ENCODE results near the gene MIA. TPM values are rescaled to one million over a fixed set of nuclear protein-coding genes. Genes with fewer than 3 reads are reported as not detected.
A peak's percentile ranks its signal among the peaks of the same experiment; 100 is the strongest.

The MIA gene
- total and polyA plus RNA-seq, 2 of the 4 experiments (the other 2 are of a cell fraction) = 0.44 TPM; not detected in 1

DNA sequence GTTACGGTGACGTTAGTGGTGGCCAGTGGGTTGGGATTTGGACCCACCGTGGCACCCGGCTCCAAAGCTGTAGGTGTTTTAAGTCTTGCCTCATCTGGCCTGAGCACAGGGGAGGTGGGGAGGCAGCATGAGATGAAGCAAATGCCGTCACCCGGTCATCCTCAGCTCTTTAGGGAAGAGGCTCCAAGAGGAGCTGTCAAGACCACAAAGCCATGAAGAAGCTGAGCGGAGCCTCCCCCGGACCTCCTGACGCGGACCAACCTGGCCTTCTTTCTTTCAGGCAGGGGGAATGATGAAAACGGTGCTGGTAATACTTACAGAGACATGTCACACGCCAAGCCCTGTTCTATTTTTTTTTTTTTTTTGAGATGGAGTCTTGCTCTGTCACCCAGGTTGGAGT lies 32.4 kb upstream of the MIA start:
- no peak overlapping the region for H2BK15ac ChIP-seq (ENCODE audit: low read depth, low read length)
- no peak overlapping the region for H3K4ac ChIP-seq (ENCODE audit: low read depth, low read length)
- H3K4me3 ChIP-seq (ENCODE audit: insufficient read depth, low read depth, low read length) = no peak overlapping the region
- CTCF ChIA-PET = interaction anchor here (1.3 kb wide), 1 partner anchor 64 kb away, joined by 3 read pairs; no protein-coding TSS in a partner anchor
- H2AFZ ChIP-seq (replicated peaks; ENCODE audit: low read length, poor library complexity) = no peak overlapping the region
- H2BK20ac ChIP-seq (ENCODE audit: low read depth, low read length) = no peak overlapping the region
- dilution Hi-C loops (cut with HindIII; ENCODE audit: low sequenced_read_pairs, unreplicated experiment) = no loop called here
- H3K56ac ChIP-seq (ENCODE audit: extremely low read depth, insufficient read depth, low read length) = no peak overlapping the region
- H4K5ac ChIP-seq (ENCODE audit: low read depth, low read length) = no peak overlapping the region
- POLR2A ChIA-PET (ENCODE audit: unreplicated experiment) = no interaction called here
- peak overlapping the region; percentile 55 for H2AK9ac ChIP-seq (replicated peaks; ENCODE audit: low read depth, low read length, poor library complexity)
- H2AK5ac ChIP-seq (ENCODE audit: low read depth, low read length) = no peak overlapping the region
- H3K9ac ChIP-seq (ENCODE audit: low read depth, low read length) = no peak overlapping the region
- no peak overlapping the region for H4K91ac ChIP-seq (ENCODE audit: insufficient read depth, low read depth, low read length)
- in situ Hi-C loops (cut with MboI; ENCODE audit: low sequenced_read_pairs) = no loop called here
- no peaks in the 10 kb centered on the region for H4K20me1 ChIP-seq (ENCODE audit: insufficient read depth, low read length)
- no peaks in the 10 kb centered on the region for H3K9me3 ChIP-seq (ENCODE audit: control insufficient read depth, insufficient read depth, low read length)
- H3K23ac ChIP-seq (ENCODE audit: low read depth, low read length) = no peak overlapping the region
- H3K4me1 ChIP-seq (ENCODE audit: control insufficient read depth, insufficient read depth, low read length) = peaks cover 10% of the 10 kb centered on the region
- DNase-seq (no peak), ATAC-seq (ENCODE audit: low read depth) (no peak)
- no peak overlapping the region for H3K4me2 ChIP-seq (ENCODE audit: low read depth, low read length)
- H3K36me3 ChIP-seq (ENCODE audit: control insufficient read depth, insufficient read depth, low read length) = peaks cover 10% of the 10 kb centered on the region
- no peak overlapping the region for H4K8ac ChIP-seq (ENCODE audit: low read depth in 2 of 2, low read length in 2 of 2)
- intact Hi-C loops (cut with micrococcal nuclease) = no loop called here
- no peak overlapping the region for H3K18ac ChIP-seq (ENCODE audit: low read depth, low read length)
- no peak overlapping the region for H2BK120ac ChIP-seq (ENCODE audit: low read depth, low read length)
- H3K14ac ChIP-seq (replicated peaks; ENCODE audit: low read depth, low read length) = no peak overlapping the region
- BruUV-seq (replicated peaks) = no TSS peak
- peaks cover 7% of the 10 kb centered on the region; the same call in 1 of the 2 replicates for H3K9me1 ChIP-seq (ENCODE audit: insufficient read depth, low read length)
- no peak for TF ChIP-seq CEBPB (IDR thresholded peaks at IDR 0.05; ENCODE audit: low read depth, low read length)
- TF ChIP-seq POLR2A (IDR thresholded peaks at IDR 0.05; ENCODE audit: low read depth, low read length) = no peak
- no peak for TF ChIP-seq CTCF (conservative IDR thresholded peaks at IDR 0.05; ENCODE audit: low read depth, low read length)
- TF ChIP-seq MAZ (IDR thresholded peaks at IDR 0.05; ENCODE audit: borderline replicate concordance, low read depth, low read length) = no peak
- no peak for TF ChIP-seq BHLHE40 (IDR thresholded peaks at IDR 0.05; ENCODE audit: low read depth, low read length)
- TF ChIP-seq ELK1 (IDR thresholded peaks at IDR 0.05; ENCODE audit: borderline replicate concordance, low read depth, low read length) = no peak
- TF ChIP-seq NFE2L2 (IDR thresholded peaks at IDR 0.05; ENCODE audit: low read depth, low read length) = no peak
- no peak for TF ChIP-seq RCOR1 (IDR thresholded peaks at IDR 0.05; ENCODE audit: insufficient replicate concordance, low read length)
- no peak for TF ChIP-seq MXI1 (IDR thresholded peaks at IDR 0.05; ENCODE audit: borderline replicate concordance, low read depth, low read length)
- TF ChIP-seq MAFK (IDR thresholded peaks at IDR 0.05; ENCODE audit: low read depth, low read length) = no peak
- no peak for TF ChIP-seq RFX5 (IDR thresholded peaks at IDR 0.05; ENCODE audit: low read depth, low read length)
- no peak for TF ChIP-seq CHD1 (IDR thresholded peaks at IDR 0.05; ENCODE audit: low read depth, low read length)
- TF ChIP-seq FOS (IDR thresholded peaks at IDR 0.05; ENCODE audit: low read depth, low read length) = no peak
- TF ChIP-seq RAD21 (IDR thresholded peaks at IDR 0.05; ENCODE audit: low read length) = no peak
- no peak for TF ChIP-seq USF2 (IDR thresholded peaks at IDR 0.05; ENCODE audit: low read depth, low read length)
- TF ChIP-seq SMC3 (IDR thresholded peaks at IDR 0.05; ENCODE audit: low read depth, low read length) = no peak
- H3K79me1 ChIP-seq (ENCODE audit: low read depth in 1 of 2, low read length in 2 of 2) = peaks cover 0 to 4% of the 10 kb centered on the region in 2 experiments; a peak in 1 of 4 replicates
- no peak overlapping the region for H3K27ac ChIP-seq (ENCODE audit: insufficient read depth, low read length)
- H3K27me3 ChIP-seq (ENCODE audit: control insufficient read depth, insufficient read depth, low read length) = no peaks in the 10 kb centered on the region
- 92% methylated on average over 5 of the region's 12 CpGs; no CpG with 5 or more reads in 1 of the 2 experiments for WGBS, 2 experiments (ENCODE audit: extremely low coverage in 2 of 2, insufficient read length in 1 of 2)
- H2BK5ac ChIP-seq (ENCODE audit: low read depth, low read length, poor library complexity, severe bottlenecking) = no peak overlapping the region
